Measurements from ENCODE around the gene IFT172. TPM values are rescaled to one million over a fixed set of nuclear protein-coding genes. Genes with fewer than 3 reads are reported as not detected.

IFT172 gene
- total RNA-seq, 3 donors from 2014 or later = 5.2 to 7.5 (median 6.7) TPM

GRCh38 chr2:27498975-27499374 is 9.4 kb upstream of the IFT172 start:
- ATAC-seq (no peak), DNase-seq (no peak)
- Mint-ChIP-seq H3K36me3 (ENCODE audit: insufficient read depth) (no peaks in the 10 kb centered on the region), H3K4me3 (no peak overlapping the region), H3K27me3 (ENCODE audit: low read depth) (peaks cover 36% of the 10 kb centered on the region), H3K9me3 (no peaks in the 10 kb centered on the region), H3K4me1 (ENCODE audit: low read depth) (peaks cover 11% of the 10 kb centered on the region)

- Mint-ChIP-seq H3K36me3 (ENCODE audit: insufficient read depth) (no peaks in the 10 kb centered on the region), H3K4me1 (ENCODE audit: low read depth) (peaks cover 13% of the 10 kb centered on the region), H3K4me3 (no peak overlapping the region), H3K27me3 (ENCODE audit: low read depth) (peaks cover 46% of the 10 kb centered on the region), H3K9me3 (no peaks in the 10 kb centered on the region)
- no peak for ATAC-seq
- no peak for DNase-seq
These were observed 7.7 kb upstream of the IFT172 start for GRCh38 chr2:27497288-27497627.

- no peaks in the 10 kb centered on the region for H3K36me3 Mint-ChIP-seq (ENCODE audit: insufficient read depth)
- DNase-seq (no peak), ATAC-seq (no peak)
- peaks cover 13% of the 10 kb centered on the region for H3K4me1 Mint-ChIP-seq (ENCODE audit: low read depth)
- peaks cover 46% of the 10 kb centered on the region for H3K27me3 Mint-ChIP-seq (ENCODE audit: low read depth)
- peak within 1 kb of the TSS; percentile 55 for H3K4me3 Mint-ChIP-seq
- no peaks in the 10 kb centered on the region for H3K9me3 Mint-ChIP-seq
These were observed 7.1 kb upstream of the IFT172 start, which contains the start of gene GCKR for GRCh38 chr2:27496357-27497287. Gene GCKR (plus strand): TSS chr2:27496839. CDS start chr2:27496905, 66 bp downstream.

GRCh38 chr2:27495840-27496356 is 6.4 kb upstream of the IFT172 start:
- ATAC-seq (no peak), DNase-seq (no peak)
- no peaks in the 10 kb centered on the region for H3K36me3 Mint-ChIP-seq (ENCODE audit: insufficient read depth)
- H3K27me3 Mint-ChIP-seq (ENCODE audit: low read depth) = peaks cover 46% of the 10 kb centered on the region
- H3K9me3 Mint-ChIP-seq = no peaks in the 10 kb centered on the region
- peak overlapping the region; percentile 55 for H3K4me3 Mint-ChIP-seq
- H3K4me1 Mint-ChIP-seq (ENCODE audit: low read depth) = peaks cover 13% of the 10 kb centered on the region

- Mint-ChIP-seq H3K9me3 (no peaks in the 10 kb centered on the region), H3K4me3 (peak within 1 kb of the TSS; percentile 55), H3K36me3 (ENCODE audit: insufficient read depth) (no peaks in the 10 kb centered on the region), H3K27me3 (ENCODE audit: low read depth) (peaks cover 46% of the 10 kb centered on the region), H3K4me1 (ENCODE audit: low read depth) (peaks cover 15% of the 10 kb centered on the region)
- ATAC-seq = peak; percentile 83 to 84
- DNase-seq = no peak
These were observed 5.5 kb upstream of the IFT172 start, which contains the start of gene FNDC4 for GRCh38 chr2:27494944-27495554. Gene FNDC4 (minus strand): TSS chr2:27495200. CDS start chr2:27494679, 521 bp downstream.

GRCh38 chr2:27494284-27494943 is 4.9 kb upstream of the IFT172 start:
- H3K27me3 Mint-ChIP-seq (ENCODE audit: low read depth) = peaks cover 46% of the 10 kb centered on the region
- DNase-seq (no peak), ATAC-seq (no peak)
- H3K4me1 Mint-ChIP-seq (ENCODE audit: low read depth) = peaks cover 22% of the 10 kb centered on the region
- H3K4me3 Mint-ChIP-seq = peak overlapping the region; percentile 23
- no peaks in the 10 kb centered on the region for H3K36me3 Mint-ChIP-seq (ENCODE audit: insufficient read depth)
- H3K9me3 Mint-ChIP-seq = no peaks in the 10 kb centered on the region

DNA sequence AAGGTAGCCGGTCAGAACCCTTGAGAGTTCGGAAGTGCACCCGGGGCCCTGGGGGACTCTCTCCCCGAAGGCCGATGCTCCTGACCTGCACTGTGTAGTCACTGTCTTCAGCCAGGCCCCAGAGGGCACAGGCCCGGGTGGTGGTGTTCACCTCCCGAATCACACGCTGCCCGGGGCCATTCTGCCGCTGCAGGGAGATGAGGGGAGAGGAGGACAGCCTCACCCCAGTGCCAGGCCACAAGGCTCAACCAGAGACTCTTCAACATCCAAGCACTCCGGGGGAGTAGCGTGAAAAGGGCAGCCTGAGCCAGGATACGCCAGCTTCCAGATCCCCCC is 4.4 kb upstream of the IFT172 start:
- Mint-ChIP-seq H3K4me1 (ENCODE audit: low read depth) (peaks cover 26% of the 10 kb centered on the region), H3K27me3 (ENCODE audit: low read depth) (peaks cover 43% of the 10 kb centered on the region), H3K9me3 (no peaks in the 10 kb centered on the region), H3K36me3 (ENCODE audit: insufficient read depth) (no peaks in the 10 kb centered on the region), H3K4me3 (peak overlapping the region; percentile 45)
- no peak for DNase-seq
- ATAC-seq = no peak

DNA sequence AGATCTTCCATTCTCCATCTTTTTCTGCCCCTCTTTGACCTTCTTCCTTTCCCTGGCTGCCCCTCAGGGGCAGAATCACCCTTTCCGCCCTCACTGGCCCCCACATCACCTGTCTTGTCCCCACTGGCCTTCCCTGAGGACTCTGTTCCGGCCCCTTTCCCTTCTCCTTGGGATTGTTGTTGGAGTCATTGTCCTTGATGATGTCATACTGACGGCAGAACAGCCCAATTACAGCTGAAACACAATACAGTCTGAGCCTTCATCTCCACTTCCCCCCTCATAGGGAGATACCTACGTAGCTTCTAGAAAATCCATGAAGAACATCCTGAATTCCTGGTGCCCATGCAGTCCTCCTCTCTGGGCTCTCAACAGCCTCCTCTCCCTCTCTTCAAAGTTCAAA is 3.0 kb upstream of the IFT172 start:
- no peaks in the 10 kb centered on the region for H3K36me3 Mint-ChIP-seq (ENCODE audit: insufficient read depth)
- DNase-seq (no peak), ATAC-seq (no peak)
- peaks cover 39% of the 10 kb centered on the region for H3K27me3 Mint-ChIP-seq (ENCODE audit: low read depth)
- H3K9me3 Mint-ChIP-seq = no peaks in the 10 kb centered on the region
- H3K4me1 Mint-ChIP-seq (ENCODE audit: low read depth) = peaks cover 29% of the 10 kb centered on the region
- no peak overlapping the region for H3K4me3 Mint-ChIP-seq

DNA sequence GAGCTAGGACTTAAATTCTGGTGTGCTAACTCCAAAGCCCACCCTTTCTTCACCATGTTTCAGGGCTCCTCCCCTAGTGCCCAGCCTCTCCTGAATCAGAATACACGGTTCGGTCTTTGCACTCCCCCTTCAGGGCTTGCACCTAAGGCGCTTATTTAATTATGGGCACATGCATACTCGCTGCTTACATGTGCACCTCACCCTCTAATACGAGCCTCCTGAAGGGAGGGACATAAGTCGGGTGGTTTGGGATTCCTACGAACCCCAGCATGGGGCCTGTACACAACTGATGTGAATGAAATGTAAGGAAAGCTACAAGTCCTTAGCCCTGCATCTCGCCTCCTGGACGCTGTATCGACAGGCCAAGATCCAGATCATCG is 435 bp downstream of the IFT172 start:
- peaks cover 4% of the 10 kb centered on the region for H3K36me3 Mint-ChIP-seq (ENCODE audit: insufficient read depth)
- H3K4me1 Mint-ChIP-seq (ENCODE audit: low read depth) = peaks cover 20% of the 10 kb centered on the region
- no peak for DNase-seq
- H3K4me3 Mint-ChIP-seq = peak overlapping the region; percentile 81
- peaks cover 11% of the 10 kb centered on the region for H3K27me3 Mint-ChIP-seq (ENCODE audit: low read depth)
- ATAC-seq = no peak
- H3K9me3 Mint-ChIP-seq = no peaks in the 10 kb centered on the region

DNA sequence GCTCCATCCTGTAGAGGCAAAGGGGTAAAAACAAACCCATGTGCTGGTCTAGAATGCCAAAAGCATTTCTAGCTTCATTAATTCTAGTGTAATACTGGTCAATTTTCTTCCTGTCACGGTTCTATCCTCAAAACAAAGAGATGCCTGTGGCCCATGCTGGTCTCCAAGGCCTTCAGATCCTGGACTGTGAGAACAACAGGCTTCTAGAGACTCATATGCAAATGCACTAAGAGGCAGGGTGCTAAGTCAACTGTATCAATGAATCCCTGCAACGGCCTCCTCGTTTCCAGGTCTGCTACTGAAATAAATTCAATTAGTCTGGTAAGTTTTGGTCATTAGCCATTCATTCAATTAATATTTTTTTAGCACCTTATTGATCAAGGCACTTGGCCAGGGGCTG is 4.0 kb downstream of the IFT172 start:
- DNase-seq (no peak), ATAC-seq (no peak)
- Mint-ChIP-seq H3K4me3 (no peak overlapping the region), H3K27me3 (ENCODE audit: low read depth) (no peaks in the 10 kb centered on the region), H3K9me3 (no peaks in the 10 kb centered on the region), H3K4me1 (ENCODE audit: low read depth) (peaks cover 17% of the 10 kb centered on the region), H3K36me3 (ENCODE audit: insufficient read depth) (peaks cover 14% of the 10 kb centered on the region)

DNA sequence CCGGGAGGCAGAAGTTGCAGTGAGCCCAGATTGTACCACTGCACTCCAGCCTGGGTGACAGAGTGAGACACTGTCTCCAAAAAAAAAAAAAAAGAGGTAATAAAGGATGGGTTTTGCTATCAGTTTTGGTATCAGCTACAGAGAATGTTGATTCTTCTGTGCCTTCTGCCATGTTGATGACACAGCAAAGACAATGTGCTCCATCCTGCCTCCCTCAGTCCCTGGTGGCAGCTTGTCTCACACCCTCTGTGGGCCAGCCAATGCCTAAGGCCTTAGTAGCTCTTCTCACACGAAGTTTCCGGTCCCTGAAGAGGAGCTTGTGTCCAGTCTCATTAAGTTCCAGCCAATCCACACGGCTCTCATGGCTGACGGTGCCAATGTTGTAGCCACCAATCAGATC is 17.6 kb downstream of the IFT172 start:
- Mint-ChIP-seq H3K27me3 (ENCODE audit: low read depth) (no peaks in the 10 kb centered on the region), H3K36me3 (ENCODE audit: insufficient read depth) (peaks cover 8% of the 10 kb centered on the region), H3K4me3 (no peak overlapping the region), H3K4me1 (ENCODE audit: low read depth) (no peaks in the 10 kb centered on the region), H3K9me3 (no peaks in the 10 kb centered on the region)
- ATAC-seq = no peak
- no peak for DNase-seq

- ATAC-seq (no peak), DNase-seq (no peak)
- H3K4me1 Mint-ChIP-seq (ENCODE audit: low read depth) = no peaks in the 10 kb centered on the region
- H3K36me3 Mint-ChIP-seq (ENCODE audit: insufficient read depth) = peaks cover 9% of the 10 kb centered on the region
- H3K27me3 Mint-ChIP-seq (ENCODE audit: low read depth) = no peaks in the 10 kb centered on the region
- H3K4me3 Mint-ChIP-seq = no peak overlapping the region
- no peaks in the 10 kb centered on the region for H3K9me3 Mint-ChIP-seq
These were observed 25.1 kb downstream of the IFT172 start for GRCh38 chr2:27464443-27464842.

- Mint-ChIP-seq H3K27me3 (ENCODE audit: low read depth) (no peaks in the 10 kb centered on the region), H3K4me1 (ENCODE audit: low read depth) (no peaks in the 10 kb centered on the region), H3K36me3 (ENCODE audit: insufficient read depth) (peaks cover 18% of the 10 kb centered on the region), H3K4me3 (no peak overlapping the region), H3K9me3 (no peaks in the 10 kb centered on the region)
- DNase-seq = no peak
- ATAC-seq = no peak
These were observed 28.4 kb downstream of the IFT172 start for GRCh38 chr2:27461118-27461517.

DNA sequence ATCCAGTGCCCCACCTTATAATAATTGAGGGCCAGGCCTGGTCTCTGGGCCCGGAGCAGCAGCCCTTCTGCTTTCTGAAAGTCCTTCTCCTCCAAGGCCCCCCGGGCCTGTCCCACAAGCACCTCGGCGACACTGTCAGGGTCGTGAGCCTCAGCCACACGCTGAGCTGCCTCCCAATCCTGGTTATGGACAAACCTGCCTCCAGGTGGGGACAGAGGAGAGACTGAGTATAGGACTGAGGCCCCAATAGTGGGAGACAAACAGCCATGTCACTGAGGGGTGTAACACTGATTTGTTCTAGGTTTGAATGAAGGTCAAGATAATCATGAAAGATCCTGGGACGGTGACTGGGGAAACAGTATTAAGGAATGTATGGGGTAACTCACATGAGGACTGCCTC is 35.6 kb downstream of the IFT172 start:
- Mint-ChIP-seq H3K27me3 (ENCODE audit: low read depth) (no peaks in the 10 kb centered on the region), H3K9me3 (no peaks in the 10 kb centered on the region), H3K4me1 (ENCODE audit: low read depth) (no peaks in the 10 kb centered on the region), H3K4me3 (no peak overlapping the region), H3K36me3 (ENCODE audit: insufficient read depth) (peaks cover 17% of the 10 kb centered on the region)
- ATAC-seq = no peak
- no peak for DNase-seq

Data from activated T-cell treated with anti-CD3 and anti-CD28 coated beads, Interleukin-2, amount 50 U/mL, for 4 hours (primary cell).